Psoas muscle (tissue), 8 donors: ENCODE results near the gene CDX2. TPM values are rescaled to one million over a fixed set of nuclear protein-coding genes. Genes with fewer than 3 reads are reported as not detected.

Experiments
- ATAC-seq, 4 donors: fragments of 200-7000 bp; cut with Tn5 transposase; one replicate each; pipeline ENCODE4 v1.9.1; 2020; ENCODE audit warnings: moderate library complexity in 3 of 4, mild to moderate bottlenecking in 2 of 4
- DNase-seq, 2 donors: peaks; one replicate each; pipeline ENCODE4 v3.0.0-alpha.2; 2020
- H3K27ac ChIP-seq: fragments of 200-600 bp; one replicate; pipeline ENCODE4 v1.8.0; 2022
- H3K27me3 ChIP-seq, 3 donors: fragments of 200-600 bp in 1 of 3; one replicate each; pipeline versions ENCODE4 v1.6.1 to v1.8.0; 2013 to 2022; ENCODE audit warnings: low read length in 2 of 3, mild to moderate bottlenecking in 2 of 3, moderate library complexity in 1 of 3; ENCODE audit not compliant: insufficient read depth in 3 of 3
- H3K36me3 ChIP-seq, 2 donors: fragments of 200-600 bp in 1 of 2; one replicate each; pipeline versions ENCODE4 v1.6.1 to v1.8.0; 2013 to 2022; ENCODE audit warnings: low read depth in 1 of 2, mild to moderate bottlenecking in 1 of 2, moderate library complexity in 1 of 2; ENCODE audit not compliant: insufficient read depth in 1 of 2
- H3K4me1 ChIP-seq: fragments of 200-600 bp; one replicate; pipeline ENCODE4 v1.8.0; 2022
- H3K4me3 ChIP-seq: fragments of 200-600 bp; one replicate; pipeline ENCODE4 v1.8.0; 2022; ENCODE audit warnings: mild to moderate bottlenecking
- H3K9me3 ChIP-seq: fragments of 200-600 bp; one replicate; pipeline ENCODE4 v1.8.0; 2022
- CTCF ChIP-seq: fragments of 200-600 bp; IDR thresholded peaks from one replicate; pipeline ENCODE4 v1.8.0; 2022; ENCODE audit warnings: antibody characterized with exemption
- WGBS, 3 donors: extraction: QIAGEN DNeasy Blood & Tissue Kit; methylation state at CpG; one replicate each; pipeline versions ENCODE4 v1.1.6 to v1.1.7; 2013; 5-methylcytosine and 5-hydroxymethylcytosine counted together
- intact Hi-C, 2 donors: fragments of 100-400 bp; cut with DNase I; formaldehyde crosslinking; loops; one replicate each; pipeline versions ENCODE4 v1.11.0 to v1.14.2; 2022
- polyA plus RNA-seq, 3 donors: library from polyadenylated mRNA; stranded (reverse); fragments of 200-250 nt; gene quantifications; one replicate each; pipeline ENCODE4 v1.2.3, GENCODE V29; 2013
- total RNA-seq, 4 donors: library from RNA; stranded (reverse); fragmentation: NEBNext Ultra II Directional in 2 of 4; extraction: Animal tissue kit (Norgen Biotek cat#: 25700) in 2 of 4; gene quantifications; one replicate each; pipeline versions ENCODE4 v1.2.1 to v1.2.4, GENCODE V29; 2021 to 2023
- donor health status: healthy with polysubstance abuse.
- donor health status: DM: no; HTN: no; CAD: no; lungs with moderate emphysema.
- donor health status: Bipolar disorder and iron deficiency.
- donor health status: healthy.
- donor health status: DM: yes; HTN: yes; CAD: no.
- donor health status: DM: no; HTN: no; CAD: no.
- donor health status: DM: no; HTN: no; CAD: no.
- donor health status: DM: yes; HTN: yes; CAD: no.

The CDX2 gene
- total and polyA plus RNA-seq, 7 donors: 0.03 TPM; not detected in 6

DNA sequence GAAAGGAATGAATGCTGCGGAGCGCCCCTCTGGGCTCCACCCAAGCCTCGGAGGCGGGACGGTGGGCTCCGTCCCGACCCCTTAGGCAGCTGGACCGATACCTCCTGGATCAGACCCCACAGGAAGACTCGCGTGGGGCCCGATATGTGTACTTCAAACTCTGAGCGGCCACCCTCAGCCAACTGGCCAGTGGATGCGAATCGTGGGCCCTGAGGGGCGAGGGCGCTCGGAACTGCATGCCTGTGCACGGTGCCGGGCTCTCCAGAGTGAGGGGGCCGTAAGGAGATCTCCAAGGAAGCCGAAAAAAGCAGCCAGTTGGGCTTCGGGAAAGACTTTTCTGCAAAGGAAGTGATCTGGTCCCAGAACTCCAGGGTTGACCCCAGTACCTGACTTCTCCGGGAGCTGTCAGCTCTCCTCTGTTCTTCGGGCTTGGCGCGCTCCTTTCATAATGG, 40.7 kb downstream of the CDX2 start:
- Histone ChIP-seq H3K9me3 (no peaks in the 10 kb centered on the region), H3K27ac (no peak overlapping the region), H3K36me3 (no peaks in the 10 kb centered on the region), H3K4me3 (no peak overlapping the region), H3K4me1 (no peaks in the 10 kb centered on the region), H3K27me3 (peaks cover 17 to 91% (median 34%) of the 10 kb centered on the region in 3 donors)
- no peak for TF ChIP-seq CTCF
- intact Hi-C loops: no loop called here
- ATAC-seq (no peak), DNase-seq (no peak)
- WGBS, 3 donors: 2 to 3% (median 2%) methylated on average over 25 to 26 of the region's 26 CpGs

DNA sequence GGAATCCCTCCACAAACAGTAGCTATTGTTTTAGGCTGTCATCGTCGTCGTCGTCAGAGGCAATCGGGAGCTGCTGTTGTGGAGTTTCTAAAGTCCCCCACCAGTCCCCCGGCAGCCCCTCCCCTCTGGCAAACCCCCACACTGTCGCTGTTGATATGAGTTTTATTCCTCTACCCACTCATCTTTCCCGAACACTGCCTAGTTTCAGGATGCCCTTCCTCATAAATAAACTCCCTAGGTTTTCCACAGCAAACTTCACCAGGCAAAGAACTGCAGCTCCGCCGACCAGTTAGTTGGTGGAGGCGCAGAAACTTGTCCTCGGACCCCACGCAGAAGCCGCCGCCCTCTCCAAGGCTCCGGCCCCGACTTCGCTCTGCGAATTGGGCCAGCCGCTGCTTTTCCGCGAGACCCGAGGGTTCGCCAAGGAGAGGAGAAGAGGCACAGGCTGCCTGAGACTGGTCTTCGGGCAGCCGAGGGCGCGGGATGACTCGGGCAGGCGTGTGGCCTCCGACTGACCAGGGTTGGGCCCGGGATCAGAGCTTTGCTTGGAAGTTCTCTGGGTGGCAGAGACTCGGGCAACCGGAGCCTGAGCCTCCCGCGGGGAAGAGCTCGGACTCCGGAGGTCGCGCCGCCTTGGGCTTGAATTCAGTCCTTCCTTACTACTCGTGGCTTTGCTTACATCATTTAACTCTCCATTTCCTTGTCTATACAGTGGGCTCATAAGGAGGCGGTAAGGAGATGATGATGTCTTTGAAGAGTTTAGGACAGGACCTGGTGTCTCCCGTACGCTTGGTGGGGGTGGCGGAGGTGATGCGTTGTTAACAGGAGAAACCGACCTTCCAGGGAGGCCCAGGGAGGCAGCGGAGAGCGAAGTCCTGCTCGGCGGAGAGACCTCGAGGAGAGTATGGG, 41.4 kb downstream of the CDX2 start:
- Histone ChIP-seq H3K4me3 (no peak overlapping the region), H3K27ac (no peak overlapping the region), H3K27me3 (peaks cover 14 to 98% (median 40%) of the 10 kb centered on the region in 3 donors), H3K9me3 (no peaks in the 10 kb centered on the region), H3K4me1 (no peaks in the 10 kb centered on the region), H3K36me3 (no peaks in the 10 kb centered on the region)
- DNase-seq: no peak
- no peak for TF ChIP-seq CTCF
- ATAC-seq: no peak
- WGBS, 3 donors: 2 to 3% (median 2%) methylated on average over 52 to 53 of the region's 53 CpGs
- intact Hi-C loops: no loop called here

DNA sequence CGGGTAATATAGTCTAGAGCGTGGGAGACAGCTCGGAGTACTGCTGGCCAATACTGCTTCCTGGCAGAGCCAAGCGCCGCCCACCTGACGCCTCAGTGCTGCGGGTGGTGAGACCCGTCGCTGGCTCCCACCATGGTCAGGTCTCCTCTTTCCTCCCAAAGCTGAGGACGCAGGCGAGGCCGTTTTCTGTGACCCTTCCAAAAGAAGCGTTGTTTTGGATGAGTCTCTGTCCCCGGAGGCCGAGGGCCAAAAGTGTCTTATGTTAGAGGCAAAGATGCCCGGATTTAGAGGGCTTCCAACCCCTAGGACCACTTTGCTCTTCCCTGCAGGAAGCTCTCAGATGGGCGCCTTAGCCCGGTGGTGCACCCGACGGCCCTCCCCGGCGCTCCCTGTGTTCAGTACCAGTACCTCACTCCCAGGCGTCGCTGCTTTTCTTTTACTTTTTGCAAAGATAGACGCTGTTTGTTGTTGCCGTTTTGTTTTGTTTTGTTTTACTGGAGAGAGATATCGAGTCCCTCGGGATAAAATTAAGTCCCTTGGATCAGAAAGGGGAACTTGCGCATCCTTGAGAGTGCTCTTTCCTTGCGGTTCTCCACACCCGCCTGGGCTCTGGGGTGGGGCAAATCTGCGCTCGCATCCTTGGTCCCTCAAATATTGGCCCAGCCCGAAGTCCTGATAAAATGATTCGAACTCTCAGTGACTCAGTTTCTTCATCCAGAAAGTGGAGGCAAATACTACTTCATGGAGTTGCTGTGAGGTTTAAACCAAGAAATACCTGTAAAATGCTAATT, 42.3 kb downstream of the CDX2 start:
- no peak for TF ChIP-seq CTCF
- intact Hi-C loops: no loop called here
- Histone ChIP-seq H3K27ac (no peak overlapping the region), H3K4me1 (no peaks in the 10 kb centered on the region), H3K4me3 (no peak overlapping the region), H3K27me3 (peaks cover 14 to 98% (median 49%) of the 10 kb centered on the region in 3 donors), H3K9me3 (no peaks in the 10 kb centered on the region), H3K36me3 (no peaks in the 10 kb centered on the region)
- WGBS, 3 donors: 2 to 3% (median 3%) methylated on average over 35 of the region's 35 CpGs
- DNase-seq (no peak), ATAC-seq (no peak)

- 24 to 30% (median 27%) methylated on average over 9 of the region's 9 CpGs for WGBS, 3 donors
- intact Hi-C loops: no loop called here
- DNase-seq: no peak
Measured at GRCh38 chr13:27925220-27925991, 43.7 kb downstream of the CDX2 start.

More at GRCh38 chr13:27925220-27925991, 43.7 kb downstream of the CDX2 start:
- TF ChIP-seq CTCF: no peak
- no peak overlapping the region for H3K27ac ChIP-seq
- no peak overlapping the region for H3K4me3 ChIP-seq
- ATAC-seq: no peak
- H3K9me3 ChIP-seq: no peaks in the 10 kb centered on the region
- no peaks in the 10 kb centered on the region for H3K36me3 ChIP-seq
- peaks cover 14% of the 10 kb centered on the region for H3K4me1 ChIP-seq
- H3K27me3 ChIP-seq: peaks cover 14 to 98% (median 58%) of the 10 kb centered on the region in 3 donors
